NCI-H1105 treated with DMSO at 0.1 percent for 48 hours (cell line): ENCODE data around the gene SETBP1.

Source experiments
- DNase-seq: peaks from one replicate; lab custom pipeline; 2025; lab: John Stamatoyannopoulos, UW

SETBP1 gene

DNA sequence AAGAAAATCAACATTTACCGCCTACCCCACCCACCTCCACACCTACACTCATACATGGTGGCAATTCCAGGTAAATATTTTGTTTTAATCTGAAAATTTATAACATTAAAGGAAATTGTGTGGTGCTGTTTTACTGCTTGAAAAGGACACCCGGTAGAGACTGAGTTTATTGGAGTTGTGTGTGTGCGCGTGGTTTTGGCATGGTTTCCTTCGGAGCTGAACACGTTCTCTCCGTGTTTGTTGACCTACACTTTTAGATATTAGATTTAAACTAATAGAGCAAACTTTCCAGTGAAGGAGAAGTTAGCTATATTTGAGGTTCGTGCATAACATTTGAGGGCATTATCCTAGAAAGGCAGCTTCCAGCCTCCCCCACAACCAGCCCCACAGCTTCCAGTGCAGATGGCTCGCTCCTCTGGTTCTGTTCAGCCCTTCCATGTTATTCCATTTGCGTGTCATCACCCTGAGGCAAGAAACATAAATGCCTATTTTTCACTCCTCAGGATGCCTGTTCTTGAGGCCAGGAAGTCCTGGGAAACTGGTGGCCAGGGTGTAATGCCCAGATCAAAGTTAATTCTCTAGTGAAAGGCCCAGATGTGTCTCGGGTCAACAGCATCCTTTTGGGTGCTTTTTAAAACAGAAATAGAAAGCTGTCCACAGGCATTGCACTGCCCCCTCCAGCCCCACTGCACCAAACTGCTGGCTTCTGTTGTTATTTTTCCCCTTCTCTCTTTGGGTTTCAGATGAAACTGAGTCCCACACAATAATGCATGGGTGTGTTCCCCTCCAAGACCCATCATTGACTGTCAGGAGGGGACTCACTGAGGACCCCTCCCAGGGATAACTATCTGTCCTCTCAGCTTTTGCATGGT is 190.2 kb downstream of the SETBP1 start:
- no peak for DNase-seq

GRCh38 chr18:44871771-44872170 is 191.1 kb downstream of the SETBP1 start:
- DNase-seq, result no peak

- DNase-seq, result no peak
Measured at GRCh38 chr18:44876024-44876423, 195.3 kb downstream of the SETBP1 start.

DNA sequence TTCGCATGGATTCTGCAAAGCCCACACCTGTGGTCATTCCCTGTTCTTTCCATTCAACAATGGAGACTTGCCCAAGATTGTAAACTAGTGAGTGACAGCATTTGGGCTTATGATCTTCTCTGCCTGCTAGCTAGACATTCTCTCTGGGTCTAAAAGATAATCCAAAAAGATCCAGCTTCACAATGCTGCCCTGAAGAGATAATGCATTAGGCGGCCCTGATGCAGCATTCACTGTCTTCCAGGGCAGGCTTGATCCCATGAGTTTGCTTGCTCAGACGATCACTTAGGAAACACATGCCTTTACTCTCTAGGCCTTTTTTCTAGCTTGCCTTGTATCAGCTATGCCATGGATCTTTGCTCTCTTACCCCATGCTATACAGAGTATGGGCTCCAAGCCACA is 196.1 kb downstream of the SETBP1 start:
- DNase-seq, result no peak

DNA sequence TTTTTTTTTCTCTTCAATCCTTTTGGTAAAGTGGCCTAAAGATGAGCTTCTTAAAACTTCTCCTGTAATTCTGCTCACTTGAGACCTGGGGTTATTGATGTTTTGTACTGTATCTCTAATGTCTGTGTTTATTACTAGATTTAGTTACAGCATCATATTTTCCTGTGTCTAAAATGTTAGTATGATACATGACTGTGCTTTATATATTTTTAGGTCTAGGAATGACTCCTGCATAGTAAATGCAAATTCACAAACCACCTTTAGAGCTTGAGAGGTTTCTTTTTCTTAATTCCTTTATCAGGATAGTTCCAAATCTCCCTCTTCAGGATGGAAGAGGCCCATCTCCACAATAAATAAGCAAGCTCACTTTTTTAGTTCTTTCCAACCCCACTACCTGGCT is 197.6 kb downstream of the SETBP1 start:
- no peak for DNase-seq

- no peak for DNase-seq
Measured at GRCh38 chr18:44880170-44880569, 199.5 kb downstream of the SETBP1 start.

DNA sequence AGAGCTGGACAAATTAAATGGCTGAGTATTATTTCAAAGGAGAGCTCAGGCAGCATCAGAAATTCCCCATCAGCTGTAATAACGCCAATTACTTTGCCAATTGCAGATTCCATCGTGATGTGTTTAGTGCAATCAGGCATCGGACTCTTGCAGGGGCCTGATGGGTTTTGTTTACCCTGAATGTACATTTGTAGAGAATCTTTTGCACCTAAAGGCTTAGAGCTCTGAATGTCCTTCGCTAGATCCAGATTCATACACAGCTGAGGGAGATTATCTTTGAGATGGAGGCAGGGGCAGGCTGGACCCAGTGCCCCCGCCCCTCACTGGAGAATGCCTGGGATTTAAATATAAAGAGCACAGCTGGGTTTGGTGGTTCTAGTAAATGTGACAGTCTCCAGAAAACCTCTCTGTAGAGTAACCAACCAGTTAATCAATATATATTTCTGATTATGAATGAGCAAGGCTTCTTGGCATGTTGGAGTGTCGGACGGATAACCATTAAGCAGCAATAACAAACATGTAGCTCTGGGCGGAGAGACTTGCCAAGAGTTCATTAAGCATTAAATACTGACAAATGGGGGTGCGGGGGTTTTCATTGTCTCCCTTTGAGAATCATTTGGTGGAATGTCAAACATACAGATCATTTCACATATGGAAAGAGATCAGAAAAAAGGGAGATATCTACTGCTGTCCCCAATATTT is 200.9 kb downstream of the SETBP1 start:
- DNase-seq, result no peak

GRCh38 chr18:44882163-44882868 is 201.6 kb downstream of the SETBP1 start:
- peak; percentile 8 for DNase-seq

- no peak for DNase-seq
Measured at GRCh38 chr18:44883671-44884070, 203.0 kb downstream of the SETBP1 start.

GRCh38 chr18:44884431-44884830 is 203.7 kb downstream of the SETBP1 start:
- DNase-seq, result no peak

DNA sequence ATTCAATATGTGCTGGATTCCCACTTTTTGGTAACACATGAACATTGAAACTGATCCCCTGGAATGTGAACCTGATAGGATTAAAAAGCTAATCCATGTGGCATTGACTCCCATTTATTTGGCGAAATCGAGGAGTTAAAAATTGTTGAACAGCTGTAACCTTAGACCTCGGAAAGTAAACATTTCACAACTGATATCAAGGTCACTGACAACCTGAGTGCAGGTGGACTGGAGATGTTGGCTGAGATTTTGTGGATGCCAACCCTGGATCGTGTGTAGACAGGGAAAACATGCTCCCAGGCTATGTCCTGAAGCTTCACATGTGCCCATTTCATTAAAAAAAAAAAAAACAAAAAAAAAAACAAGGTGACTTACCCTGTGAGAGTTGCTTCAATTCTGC is 204.8 kb downstream of the SETBP1 start:
- DNase-seq, result no peak

- DNase-seq, result no peak
Measured at GRCh38 chr18:44887227-44887631, 206.5 kb downstream of the SETBP1 start.

GRCh38 chr18:44889111-44889510 is 208.4 kb downstream of the SETBP1 start:
- DNase-seq, result no peak

DNA sequence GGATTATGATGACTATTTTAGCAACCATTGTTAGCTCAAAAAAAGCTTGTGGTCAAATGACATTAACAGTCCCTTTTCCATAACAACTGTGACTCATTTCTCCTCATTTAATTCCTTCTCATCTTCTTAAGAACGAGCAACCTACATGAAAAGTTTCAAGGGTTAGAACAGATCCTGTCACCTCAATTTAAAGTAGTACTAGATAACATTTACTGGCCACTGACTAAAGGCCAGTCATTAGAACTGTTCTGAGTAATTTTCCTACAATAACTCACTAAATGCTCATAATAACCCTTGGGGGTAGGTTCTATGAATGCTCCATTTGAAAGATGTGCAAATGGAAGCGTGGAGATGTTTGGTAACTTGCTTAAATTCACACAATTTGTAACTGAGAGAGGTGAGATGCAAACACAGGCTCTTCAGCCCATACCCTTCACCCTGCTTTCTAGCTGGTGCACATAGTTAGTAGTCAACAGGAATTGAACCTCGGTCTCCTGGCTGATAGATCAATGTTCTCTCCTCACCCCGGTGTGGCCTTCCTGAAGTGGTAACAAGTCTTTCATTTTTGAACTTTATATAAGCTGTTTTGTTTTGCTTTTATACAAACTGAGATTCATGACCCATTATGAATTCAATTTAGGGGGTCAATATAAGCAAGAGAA is 212.5 kb downstream of the SETBP1 start:
- DNase-seq, result no peak

GRCh38 chr18:44893966-44894365 is 213.3 kb downstream of the SETBP1 start:
- DNase-seq, result no peak

DNA sequence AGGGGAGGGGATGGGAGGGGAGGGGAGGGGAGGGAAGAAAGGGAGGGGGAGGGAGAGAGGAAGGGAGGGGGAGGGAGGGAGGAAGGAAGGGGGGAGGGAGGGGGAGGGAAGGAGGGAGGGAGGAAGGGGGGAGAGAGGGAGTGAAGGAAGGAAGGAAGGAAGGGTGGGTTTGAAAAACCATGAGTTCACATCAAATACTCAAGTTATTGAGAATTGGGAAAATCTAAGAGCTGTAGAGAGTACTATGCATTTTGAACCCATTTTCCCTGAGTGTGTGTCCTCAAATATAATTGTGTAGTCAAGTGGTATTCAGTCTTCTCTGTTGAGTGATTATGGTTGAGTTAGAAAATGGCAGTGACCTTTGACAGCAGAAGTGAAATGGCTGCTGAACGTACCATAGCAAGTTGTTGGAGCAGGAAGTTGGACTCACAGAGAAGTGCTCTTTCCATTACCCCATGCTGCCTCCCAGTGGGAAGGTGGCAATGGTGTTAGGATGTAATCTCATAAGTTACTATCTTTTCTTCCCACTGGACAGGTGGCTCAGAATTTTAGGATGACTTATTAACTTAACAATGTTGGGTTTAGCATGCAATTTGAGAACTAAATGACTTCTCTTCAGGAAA is 214.6 kb downstream of the SETBP1 start:
- DNase-seq, result peak; percentile 29

DNA sequence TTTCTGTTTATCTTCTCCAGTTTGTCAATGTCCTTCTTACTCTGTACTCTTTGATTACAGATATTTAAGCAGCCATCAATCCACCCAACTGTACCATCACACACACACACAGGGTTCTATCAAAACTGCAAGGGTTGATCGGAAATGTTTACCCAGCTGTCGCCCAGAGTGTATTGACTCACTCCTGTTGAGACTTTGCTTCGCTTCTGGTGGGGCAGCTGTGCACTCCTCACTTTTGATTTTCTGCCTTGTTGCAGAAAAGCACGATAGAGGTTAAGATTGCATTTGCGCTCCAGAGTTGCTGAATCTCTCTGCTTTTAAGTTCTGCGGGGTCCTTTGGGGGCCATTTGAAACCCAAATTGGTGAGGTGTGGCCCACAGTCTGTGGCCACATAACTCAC is 216.2 kb downstream of the SETBP1 start:
- DNase-seq, result peak; percentile 61

DNA sequence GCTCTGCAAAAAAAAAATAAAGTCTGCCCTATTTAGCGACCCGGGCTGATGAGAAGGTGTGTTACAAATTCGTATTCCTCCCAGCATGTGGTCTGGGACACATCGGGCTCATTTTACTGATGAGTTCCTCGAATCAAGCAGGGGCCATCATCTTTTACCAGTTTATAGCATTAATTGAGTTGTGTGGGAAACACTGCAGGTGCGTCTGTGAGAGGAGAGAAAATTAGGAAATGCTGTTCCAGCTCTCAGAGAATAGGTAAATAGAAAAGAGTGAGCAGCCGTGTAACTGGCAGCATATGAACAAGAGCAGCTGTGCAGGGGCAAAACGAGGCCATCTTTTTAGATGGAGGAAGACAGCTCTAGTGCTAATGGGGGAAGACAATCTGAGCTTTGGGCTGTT is 216.7 kb downstream of the SETBP1 start:
- peak; percentile 87 for DNase-seq

GRCh38 chr18:44897816-44898215 is 217.1 kb downstream of the SETBP1 start:
- DNase-seq, result no peak

GRCh38 chr18:44898498-44898897 is 217.8 kb downstream of the SETBP1 start:
- no peak for DNase-seq

DNA sequence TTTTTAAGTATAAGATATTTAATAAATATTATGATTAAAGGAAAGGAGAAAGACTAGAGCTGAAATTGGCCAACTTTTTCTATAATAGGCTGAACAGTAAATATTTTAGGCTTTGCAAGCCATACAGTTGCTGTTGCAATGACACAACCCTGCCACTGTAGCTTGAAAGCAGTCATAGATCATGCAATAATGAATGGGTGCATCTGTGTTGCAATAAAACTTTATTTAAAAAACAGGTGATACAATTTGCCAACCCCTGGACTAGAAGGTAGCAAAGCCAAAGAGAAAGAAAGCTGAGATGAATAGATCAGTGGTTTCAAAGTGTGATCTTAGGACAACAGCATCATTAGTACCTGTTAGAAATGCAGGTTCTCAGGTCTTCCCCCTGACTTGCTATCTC is 219.1 kb downstream of the SETBP1 start:
- no peak for DNase-seq

DNA sequence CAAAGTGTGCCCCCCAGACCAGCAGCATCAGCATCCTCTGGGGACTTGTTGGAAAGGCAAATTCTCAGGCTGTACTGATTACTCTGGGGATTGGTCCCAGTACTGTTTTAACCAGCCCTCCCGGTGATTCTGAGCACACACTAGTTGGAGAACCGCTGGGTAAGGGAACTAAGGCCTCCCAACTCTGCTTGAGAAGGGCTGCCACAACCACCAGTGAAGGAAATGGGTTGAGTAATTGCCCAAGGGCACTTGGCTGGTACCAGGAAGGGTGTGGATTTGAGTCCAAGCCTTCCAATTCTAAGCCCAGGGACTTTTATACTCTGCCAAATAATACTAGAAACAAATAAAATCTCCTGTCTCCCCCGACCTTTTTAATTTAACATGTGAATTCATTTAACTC is 219.9 kb downstream of the SETBP1 start:
- DNase-seq, result no peak
